GM12878 (cell line): ENCODE measurements around the gene CD163. TPM values are rescaled to one million over a fixed set of nuclear protein-coding genes. Genes with fewer than 3 reads are reported as not detected.

Source experiments
- ATAC-seq: fragments of 200-7000 bp; cut with Tn5 transposase; 3 replicates; pipeline ENCODE4 v1.9.1; 2020; ENCODE audit warnings: mild to moderate bottlenecking, moderate library complexity
- BruUV-seq: library from RNA; stranded (reverse); fragments of 400-500 nt; replicated peaks from 2 replicates; lab custom pipeline; 2021; lab: Mats Ljungman, UMichigan
- CTCF ChIA-PET: fragments of 300-600 bp; sonication (Branson Sonifier 250); formaldehyde crosslinking; extraction: SDS; loops from one replicate; lab custom pipeline; 2021; ENCODE audit warnings: inconsistent platforms; lab: Yijun Ruan, JAX
- POLR2A ChIA-PET: fragments of 350-600 bp; formaldehyde crosslinking; extraction: SDS; loops from one replicate; lab custom pipeline; 2021; ENCODE audit warnings: inconsistent platforms; lab: Charles Lee
- RAD21 ChIA-PET: fragments of 300-600 bp; sonication (Branson Sonifier 250); formaldehyde crosslinking; loops from one replicate; lab custom pipeline; 2023; ENCODE audit warnings: antibody characterized with exemption; ENCODE audit not compliant: unreplicated experiment; lab: Charles Lee
- SMC1A ChIA-PET: fragments of 300-600 bp; sonication (Branson Sonifier 250); formaldehyde crosslinking; loops from one replicate; lab custom pipeline; 2023; ENCODE audit not compliant: unreplicated experiment, uncharacterized antibody; lab: Charles Lee
- DNase-seq: peaks from one replicate; pipeline ENCODE4 v3.0.0-alpha.2; 2011; ENCODE audit warnings: low read depth, low spot score
- FAIRE-seq: peaks from 3 replicates; lab custom pipeline; 2011; peaks lifted over from hg19 to GRCh38; lab: Jason Lieb, UNC
- H2AFZ ChIP-seq: 2 replicates; pipeline ENCODE4 v1.6.0; 2011; ENCODE audit warnings: low read depth, low read length, control low read depth; ENCODE audit not compliant: control insufficient read depth
- H3K27ac ChIP-seq: 2 replicates; pipeline ENCODE4 v1.5.1; 2011; ENCODE audit warnings: control low read depth; ENCODE audit not compliant: control insufficient read depth, insufficient read depth
- H3K27me3 ChIP-seq, 2 experiments: replicated peaks in 1 of 2; 2 replicates each; pipeline versions ENCODE4 v1.6.0 to v1.6.1; 2011; ENCODE audit warnings: low read length in 1 of 2; ENCODE audit not compliant: control insufficient read depth in 2 of 2, insufficient read depth in 2 of 2
- H3K36me3 ChIP-seq, 2 experiments: 2 replicates each; pipeline ENCODE4 v1.5.1; 2011; ENCODE audit warnings: low read length in 1 of 2; ENCODE audit not compliant: control insufficient read depth in 2 of 2, insufficient read depth in 2 of 2
- H3K4me1 ChIP-seq: 2 replicates; pipeline ENCODE4 v1.6.1; 2011; ENCODE audit warnings: mild to moderate bottlenecking, low read length, moderate library complexity, mixed read lengths; ENCODE audit not compliant: control insufficient read depth, insufficient read depth
- H3K4me2 ChIP-seq: 2 replicates; pipeline ENCODE4 v1.6.0; 2011; ENCODE audit warnings: control low read depth; ENCODE audit not compliant: control insufficient read depth, insufficient read depth
- H3K4me3 ChIP-seq: fragments of 200-600 bp; sonication (generic); 2 replicates; pipeline ENCODE4 v1.5.1; 2016
- H3K79me2 ChIP-seq: 2 replicates; pipeline ENCODE4 v1.6.0; 2011; ENCODE audit warnings: low read length; ENCODE audit not compliant: control insufficient read depth, insufficient read depth
- H3K9ac ChIP-seq: 2 replicates; pipeline ENCODE4 v1.8.0; 2011; ENCODE audit warnings: low read length, control low read depth, mixed read lengths; ENCODE audit not compliant: control insufficient read depth, insufficient read depth
- H3K9me3 ChIP-seq: replicated peaks from 3 replicates; pipeline ENCODE4 v1.5.1; 2011; ENCODE audit warnings: mild to moderate bottlenecking, low read length; ENCODE audit not compliant: control insufficient read depth, insufficient read depth
- H4K20me1 ChIP-seq: 2 replicates; pipeline ENCODE4 v1.6.0; 2011; ENCODE audit not compliant: control insufficient read depth, insufficient read depth
- CHD2 ChIP-seq: IDR thresholded peaks from 2 replicates; pipeline ENCODE4 v1.6.1; 2011; ENCODE audit warnings: low read depth, low read length, improper control_type of control experiment, borderline replicate concordance
- FOXK2 ChIP-seq: fragments of 450-650 bp; IDR thresholded peaks from 2 replicates; pipeline ENCODE4 v1.6.1; 2017; ENCODE audit warnings: mild to moderate bottlenecking, moderate library complexity
- NBN ChIP-seq: fragments of 450-650 bp; IDR thresholded peaks from 2 replicates; pipeline ENCODE4 v1.6.1; 2016
- SMAD5 ChIP-seq: IDR thresholded peaks from 2 replicates; pipeline ENCODE4 v1.6.1; 2016; ENCODE audit warnings: antibody characterized with exemption, low read depth
- STAT1 ChIP-seq: fragments of 450-650 bp; conservative IDR thresholded peaks from 2 replicates; pipeline ENCODE4 v1.6.1; 2014; ENCODE audit warnings: antibody characterized with exemption, mild to moderate bottlenecking
- TAF1 ChIP-seq: IDR thresholded peaks from 2 replicates; pipeline ENCODE4 v1.6.1; 2011; ENCODE audit warnings: mild to moderate bottlenecking, low read depth, low read length, borderline replicate concordance
- WGBS: methylation state at CpG from one replicate; pipeline ENCODE4 v1.1.6; 2016; ENCODE audit warnings: low lambda C conversion rate; ENCODE audit not compliant: insufficient replicate concordance, insufficient coverage; ENCODE audit errors: missing lambda C conversion rate; 5-methylcytosine and 5-hydroxymethylcytosine counted together
- in situ Hi-C: fragments of 300-500 bp; cut with MboI; formaldehyde crosslinking; loops from 9 replicates; pipeline ENCODE4 v1.14.3; 2018; ENCODE audit warnings: mixed read lengths
- intact Hi-C: fragments of 100-400 bp; cut with micrococcal nuclease; formaldehyde crosslinking; loops from one replicate; pipeline ENCODE4 v1.14.2; 2022; ENCODE audit not compliant: unreplicated experiment
- polyA plus RNA-seq, 11 experiments: library from polyadenylated mRNA; depleted of rRNA in 4 of 11; unstranded in 6 of 11; stranded (reverse) in 5 of 11; fragments of >200 nt; fragmentation: Nextera tagmentation in 4 of 11; fragmentation: Illumina TruSeq in 1 of 11; extraction: Ambion mirVana in 4 of 11; extraction: Trizol in 1 of 11; gene quantifications; 1 replicate in 1 of 11; 2 replicates in 10 of 11; pipeline versions ENCODE4 v1.2.1 to v1.2.3, GENCODE V29; 2011 to 2016; ENCODE audit warnings: inconsistent platforms in 2 of 11, missing spikeins in 2 of 11, low read depth in 1 of 11
- total RNA-seq, 4 experiments: library from RNA; depleted of rRNA in 3 of 4; stranded (reverse); fragments of >200 nt in 3 of 4; fragmentation: Illumina TruSeq in 1 of 4; extraction: Trizol in 1 of 4; gene quantifications; 2 replicates each; pipeline versions ENCODE4 v1.2.1 to v1.2.3, GENCODE V29; 2013 to 2021
- TF ChIP-seq, protein P1 (sequence below): IDR thresholded peaks from 2 replicates; pipeline ENCODE4 v1.6.1; 2012; ENCODE audit warnings: low read depth, low read length, improper control_type of control experiment
- TF ChIP-seq, protein P2 (sequence below): IDR thresholded peaks from 2 replicates; pipeline ENCODE4 v1.6.1; 2012; ENCODE audit warnings: mild to moderate bottlenecking, low read depth, low read length
- TF ChIP-seq, protein P3 (sequence below): fragments of 150-350 bp; IDR thresholded peaks from 2 replicates; pipeline ENCODE4 v1.6.1; 2016; ENCODE audit warnings: low read depth, low read length
- TF ChIP-seq, protein P4 (sequence below): fragments of 450-650 bp; formaldehyde crosslinking; IDR thresholded peaks from 2 replicates; pipeline ENCODE4 v1.4.0; 2020; ENCODE audit warnings: mild to moderate bottlenecking, moderate library complexity

Gene CD163
- total and polyA plus RNA-seq, 10 of the 15 experiments (the other 5 are each of a cell fraction or from before 2014, with no cell fraction given) = 0.74 TPM; not detected in 9

DNA sequence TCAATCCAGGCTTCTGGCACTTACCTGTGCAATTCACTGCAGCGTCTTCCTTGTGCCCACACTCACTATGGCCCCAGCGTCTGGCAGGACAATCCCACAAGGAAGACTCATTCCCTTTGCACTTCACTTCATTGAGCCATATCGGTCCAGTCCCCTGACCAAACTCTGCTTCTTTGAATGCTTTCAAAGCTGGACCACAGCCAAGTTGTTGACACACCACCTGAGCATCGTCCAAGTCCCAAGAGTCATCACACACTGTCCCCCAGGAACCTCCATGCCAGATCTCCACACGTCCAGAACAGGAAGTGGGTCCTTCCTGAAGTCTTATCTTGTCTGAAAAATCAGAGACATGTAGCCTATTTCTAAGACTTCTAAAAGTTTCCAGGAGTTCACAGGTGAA is 20.2 kb downstream of the CD163 start:
- POLR2A ChIA-PET = no interaction called here
- intact Hi-C loops = no loop called here
- FAIRE-seq = no peak

More for the DNA sequence above, 20.2 kb downstream of the CD163 start:
- Histone ChIP-seq H3K9ac (no peak overlapping the region), H3K36me3 (no peaks in the 10 kb centered on the region), H3K4me1 (no peaks in the 10 kb centered on the region), H2AFZ (no peak overlapping the region), H3K9me3 (no peaks in the 10 kb centered on the region), H4K20me1 (no peaks in the 10 kb centered on the region), H3K27ac (no peak overlapping the region), H3K79me2 (no peaks in the 10 kb centered on the region), H3K4me3 (no peak overlapping the region), H3K27me3 (no peaks in the 10 kb centered on the region), H3K4me2 (no peak overlapping the region)
- RAD21 ChIA-PET = no interaction called here
- CTCF ChIA-PET = no interaction called here
- in situ Hi-C loops = no loop called here
- SMC1A ChIA-PET = no interaction called here
- no peak for TF ChIP-seq TAF1
- no peak for TF ChIP-seq SMAD5
- TF ChIP-seq, protein P1, sequence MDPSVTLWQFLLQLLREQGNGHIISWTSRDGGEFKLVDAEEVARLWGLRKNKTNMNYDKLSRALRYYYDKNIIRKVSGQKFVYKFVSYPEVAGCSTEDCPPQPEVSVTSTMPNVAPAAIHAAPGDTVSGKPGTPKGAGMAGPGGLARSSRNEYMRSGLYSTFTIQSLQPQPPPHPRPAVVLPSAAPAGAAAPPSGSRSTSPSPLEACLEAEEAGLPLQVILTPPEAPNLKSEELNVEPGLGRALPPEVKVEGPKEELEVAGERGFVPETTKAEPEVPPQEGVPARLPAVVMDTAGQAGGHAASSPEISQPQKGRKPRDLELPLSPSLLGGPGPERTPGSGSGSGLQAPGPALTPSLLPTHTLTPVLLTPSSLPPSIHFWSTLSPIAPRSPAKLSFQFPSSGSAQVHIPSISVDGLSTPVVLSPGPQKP = no peak
- TF ChIP-seq, protein P2, sequence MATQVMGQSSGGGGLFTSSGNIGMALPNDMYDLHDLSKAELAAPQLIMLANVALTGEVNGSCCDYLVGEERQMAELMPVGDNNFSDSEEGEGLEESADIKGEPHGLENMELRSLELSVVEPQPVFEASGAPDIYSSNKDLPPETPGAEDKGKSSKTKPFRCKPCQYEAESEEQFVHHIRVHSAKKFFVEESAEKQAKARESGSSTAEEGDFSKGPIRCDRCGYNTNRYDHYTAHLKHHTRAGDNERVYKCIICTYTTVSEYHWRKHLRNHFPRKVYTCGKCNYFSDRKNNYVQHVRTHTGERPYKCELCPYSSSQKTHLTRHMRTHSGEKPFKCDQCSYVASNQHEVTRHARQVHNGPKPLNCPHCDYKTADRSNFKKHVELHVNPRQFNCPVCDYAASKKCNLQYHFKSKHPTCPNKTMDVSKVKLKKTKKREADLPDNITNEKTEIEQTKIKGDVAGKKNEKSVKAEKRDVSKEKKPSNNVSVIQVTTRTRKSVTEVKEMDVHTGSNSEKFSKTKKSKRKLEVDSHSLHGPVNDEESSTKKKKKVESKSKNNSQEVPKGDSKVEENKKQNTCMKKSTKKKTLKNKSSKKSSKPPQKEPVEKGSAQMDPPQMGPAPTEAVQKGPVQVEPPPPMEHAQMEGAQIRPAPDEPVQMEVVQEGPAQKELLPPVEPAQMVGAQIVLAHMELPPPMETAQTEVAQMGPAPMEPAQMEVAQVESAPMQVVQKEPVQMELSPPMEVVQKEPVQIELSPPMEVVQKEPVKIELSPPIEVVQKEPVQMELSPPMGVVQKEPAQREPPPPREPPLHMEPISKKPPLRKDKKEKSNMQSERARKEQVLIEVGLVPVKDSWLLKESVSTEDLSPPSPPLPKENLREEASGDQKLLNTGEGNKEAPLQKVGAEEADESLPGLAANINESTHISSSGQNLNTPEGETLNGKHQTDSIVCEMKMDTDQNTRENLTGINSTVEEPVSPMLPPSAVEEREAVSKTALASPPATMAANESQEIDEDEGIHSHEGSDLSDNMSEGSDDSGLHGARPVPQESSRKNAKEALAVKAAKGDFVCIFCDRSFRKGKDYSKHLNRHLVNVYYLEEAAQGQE = no peak
- no peak for TF ChIP-seq NBN
- TF ChIP-seq, protein P3, sequence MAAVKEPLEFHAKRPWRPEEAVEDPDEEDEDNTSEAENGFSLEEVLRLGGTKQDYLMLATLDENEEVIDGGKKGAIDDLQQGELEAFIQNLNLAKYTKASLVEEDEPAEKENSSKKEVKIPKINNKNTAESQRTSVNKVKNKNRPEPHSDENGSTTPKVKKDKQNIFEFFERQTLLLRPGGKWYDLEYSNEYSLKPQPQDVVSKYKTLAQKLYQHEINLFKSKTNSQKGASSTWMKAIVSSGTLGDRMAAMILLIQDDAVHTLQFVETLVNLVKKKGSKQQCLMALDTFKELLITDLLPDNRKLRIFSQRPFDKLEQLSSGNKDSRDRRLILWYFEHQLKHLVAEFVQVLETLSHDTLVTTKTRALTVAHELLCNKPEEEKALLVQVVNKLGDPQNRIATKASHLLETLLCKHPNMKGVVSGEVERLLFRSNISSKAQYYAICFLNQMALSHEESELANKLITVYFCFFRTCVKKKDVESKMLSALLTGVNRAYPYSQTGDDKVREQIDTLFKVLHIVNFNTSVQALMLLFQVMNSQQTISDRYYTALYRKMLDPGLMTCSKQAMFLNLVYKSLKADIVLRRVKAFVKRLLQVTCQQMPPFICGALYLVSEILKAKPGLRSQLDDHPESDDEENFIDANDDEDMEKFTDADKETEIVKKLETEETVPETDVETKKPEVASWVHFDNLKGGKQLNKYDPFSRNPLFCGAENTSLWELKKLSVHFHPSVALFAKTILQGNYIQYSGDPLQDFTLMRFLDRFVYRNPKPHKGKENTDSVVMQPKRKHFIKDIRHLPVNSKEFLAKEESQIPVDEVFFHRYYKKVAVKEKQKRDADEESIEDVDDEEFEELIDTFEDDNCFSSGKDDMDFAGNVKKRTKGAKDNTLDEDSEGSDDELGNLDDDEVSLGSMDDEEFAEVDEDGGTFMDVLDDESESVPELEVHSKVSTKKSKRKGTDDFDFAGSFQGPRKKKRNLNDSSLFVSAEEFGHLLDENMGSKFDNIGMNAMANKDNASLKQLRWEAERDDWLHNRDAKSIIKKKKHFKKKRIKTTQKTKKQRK = no peak
- TF ChIP-seq, protein P4, sequence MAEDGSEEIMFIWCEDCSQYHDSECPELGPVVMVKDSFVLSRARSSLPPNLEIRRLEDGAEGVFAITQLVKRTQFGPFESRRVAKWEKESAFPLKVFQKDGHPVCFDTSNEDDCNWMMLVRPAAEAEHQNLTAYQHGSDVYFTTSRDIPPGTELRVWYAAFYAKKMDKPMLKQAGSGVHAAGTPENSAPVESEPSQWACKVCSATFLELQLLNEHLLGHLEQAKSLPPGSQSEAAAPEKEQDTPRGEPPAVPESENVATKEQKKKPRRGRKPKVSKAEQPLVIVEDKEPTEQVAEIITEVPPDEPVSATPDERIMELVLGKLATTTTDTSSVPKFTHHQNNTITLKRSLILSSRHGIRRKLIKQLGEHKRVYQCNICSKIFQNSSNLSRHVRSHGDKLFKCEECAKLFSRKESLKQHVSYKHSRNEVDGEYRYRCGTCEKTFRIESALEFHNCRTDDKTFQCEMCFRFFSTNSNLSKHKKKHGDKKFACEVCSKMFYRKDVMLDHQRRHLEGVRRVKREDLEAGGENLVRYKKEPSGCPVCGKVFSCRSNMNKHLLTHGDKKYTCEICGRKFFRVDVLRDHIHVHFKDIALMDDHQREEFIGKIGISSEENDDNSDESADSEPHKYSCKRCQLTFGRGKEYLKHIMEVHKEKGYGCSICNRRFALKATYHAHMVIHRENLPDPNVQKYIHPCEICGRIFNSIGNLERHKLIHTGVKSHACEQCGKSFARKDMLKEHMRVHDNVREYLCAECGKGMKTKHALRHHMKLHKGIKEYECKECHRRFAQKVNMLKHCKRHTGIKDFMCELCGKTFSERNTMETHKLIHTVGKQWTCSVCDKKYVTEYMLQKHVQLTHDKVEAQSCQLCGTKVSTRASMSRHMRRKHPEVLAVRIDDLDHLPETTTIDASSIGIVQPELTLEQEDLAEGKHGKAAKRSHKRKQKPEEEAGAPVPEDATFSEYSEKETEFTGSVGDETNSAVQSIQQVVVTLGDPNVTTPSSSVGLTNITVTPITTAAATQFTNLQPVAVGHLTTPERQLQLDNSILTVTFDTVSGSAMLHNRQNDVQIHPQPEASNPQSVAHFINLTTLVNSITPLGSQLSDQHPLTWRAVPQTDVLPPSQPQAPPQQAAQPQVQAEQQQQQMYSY = no peak
- TF ChIP-seq CHD2 = no peak
- TF ChIP-seq STAT1 = no peak
- TF ChIP-seq FOXK2 = no peak
- WGBS = 9% methylated on average over 5 of the region's 5 CpGs
- no TSS peak for BruUV-seq
- no peak for DNase-seq
- no peak for ATAC-seq
